Keratinocyte (primary cell): Measurements from ENCODE around the gene SORT1. TPM values are rescaled to one million over a fixed set of nuclear protein-coding genes. Genes with fewer than 3 reads are reported as not detected.
A peak's percentile ranks its signal among the peaks of the same experiment; 100 is the strongest.

Experiments
- DNase-seq: peaks from one replicate; pipeline ENCODE4 v3.0.0-alpha.2; 2011; ENCODE audit warnings: low read depth, missing footprints, low spot score
- FAIRE-seq: peaks from 2 replicates; lab custom pipeline; 2011; peaks lifted over from hg19 to GRCh38; lab: Jason Lieb, UNC
- H2AFZ ChIP-seq: 2 replicates; pipeline ENCODE4 v1.6.0; 2012; ENCODE audit warnings: low read length, control low read depth, inconsistent platforms; ENCODE audit not compliant: control insufficient read depth
- H3K27ac ChIP-seq: 2 replicates; pipeline ENCODE4 v1.5.1; 2011; ENCODE audit warnings: low read length; ENCODE audit not compliant: control insufficient read depth, insufficient read depth
- H3K27me3 ChIP-seq: 3 replicates; pipeline ENCODE4 v1.6.0; 2011; ENCODE audit warnings: low read length; ENCODE audit not compliant: control insufficient read depth, insufficient read depth; ENCODE audit errors: extremely low read depth
- H3K36me3 ChIP-seq, 2 experiments: 2 replicates in 1 of 2; 3 replicates in 1 of 2; pipeline ENCODE4 v1.5.1; 2011; ENCODE audit warnings: low read length in 2 of 2, mild to moderate bottlenecking in 1 of 2; ENCODE audit not compliant: control insufficient read depth in 2 of 2, insufficient read depth in 2 of 2; ENCODE audit errors: extremely low read depth in 1 of 2
- H3K4me1 ChIP-seq: 3 replicates; pipeline ENCODE4 v1.5.1; 2011; ENCODE audit warnings: low read length; ENCODE audit not compliant: control insufficient read depth, insufficient read depth; ENCODE audit errors: extremely low read depth
- H3K4me2 ChIP-seq: 3 replicates; pipeline ENCODE4 v1.6.0; 2011; ENCODE audit warnings: low read depth, low read length; ENCODE audit not compliant: control insufficient read depth, insufficient read depth; ENCODE audit errors: extremely low read depth
- H3K4me3 ChIP-seq, 3 experiments: fragments of 200-600 bp in 1 of 3; sonication (generic) in 1 of 3; 2 replicates in 2 of 3; 3 replicates in 1 of 3; pipeline ENCODE4 v1.5.1; 2011 to 2016; ENCODE audit warnings: low read length in 3 of 3, mild to moderate bottlenecking in 3 of 3, control low read depth in 2 of 3, inconsistent platforms in 1 of 3, low read depth in 1 of 3, mixed read lengths in 1 of 3, mixed run types in 1 of 3, moderate library complexity in 1 of 3; ENCODE audit not compliant: control insufficient read depth in 2 of 3, insufficient read depth in 2 of 3; ENCODE audit errors: extremely low read depth in 1 of 3
- H3K79me2 ChIP-seq: 2 replicates; pipeline ENCODE4 v1.6.0; 2012; ENCODE audit warnings: low read length; ENCODE audit not compliant: control insufficient read depth, insufficient read depth
- H3K9ac ChIP-seq: 3 replicates; pipeline ENCODE4 v1.6.0; 2011; ENCODE audit warnings: low read length; ENCODE audit not compliant: control insufficient read depth, insufficient read depth; ENCODE audit errors: extremely low read depth
- H3K9me1 ChIP-seq: 3 replicates; pipeline ENCODE4 v1.6.0; 2011; ENCODE audit warnings: low read length; ENCODE audit not compliant: control insufficient read depth, insufficient read depth; ENCODE audit errors: extremely low read depth
- H3K9me3 ChIP-seq: 2 replicates; pipeline ENCODE4 v1.5.1; 2012; ENCODE audit warnings: low read depth, low read length; ENCODE audit not compliant: control insufficient read depth
- H4K20me1 ChIP-seq: 3 replicates; pipeline ENCODE4 v1.6.0; 2011; ENCODE audit warnings: low read length; ENCODE audit not compliant: control insufficient read depth, insufficient read depth; ENCODE audit errors: extremely low read depth
- EZH2 ChIP-seq: IDR thresholded peaks from one replicate; pipeline ENCODE4 v1.6.1; 2012; ENCODE audit warnings: inconsistent platforms, mild to moderate bottlenecking, low read length, moderate library complexity
- dilution Hi-C: fragments of 300-500 bp; cut with MboI; formaldehyde crosslinking; loops from one replicate; pipeline ENCODE4 v1.7.0; 2020; ENCODE audit warnings: low sequenced_read_pairs; ENCODE audit not compliant: extremely low pct_ligation_motif_present
- polyA plus RNA-seq, 5 experiments: library from polyadenylated mRNA; depleted of rRNA in 3 of 5; stranded (reverse) in 3 of 5; stranded (forward) in 1 of 5; unstranded in 1 of 5; fragments of >200 nt; gene quantifications; 1 replicate in 1 of 5; 2 replicates in 3 of 5; 3 replicates in 1 of 5; pipeline versions ENCODE4 v1.2.1 to v1.2.3, GENCODE V29; 2011 to 2012; ENCODE audit warnings: missing spikeins in 2 of 5, low read depth in 1 of 5, low replicate concordance in 1 of 5
- TF ChIP-seq, protein P1 (sequence below), 3 experiments: IDR thresholded peaks in 1 of 3; conservative IDR thresholded peaks in 1 of 3; optimal IDR thresholded peaks in 1 of 3; 2 replicates in 2 of 3; 3 replicates in 1 of 3; pipeline versions ENCODE3 to v1.5.1; 2011; ENCODE audit warnings: low read length in 3 of 3, mild to moderate bottlenecking in 3 of 3, moderate library complexity in 2 of 3, control low read depth in 1 of 3, inconsistent platforms in 1 of 3; ENCODE audit not compliant: insufficient read depth in 2 of 3; ENCODE audit errors: extremely low read depth in 1 of 3

SORT1 gene
- polyA plus RNA-seq, 1 donor (not counting 4 experiments of a cell fraction or from before 2014, with no cell fraction given), result 1.6 TPM

DNA sequence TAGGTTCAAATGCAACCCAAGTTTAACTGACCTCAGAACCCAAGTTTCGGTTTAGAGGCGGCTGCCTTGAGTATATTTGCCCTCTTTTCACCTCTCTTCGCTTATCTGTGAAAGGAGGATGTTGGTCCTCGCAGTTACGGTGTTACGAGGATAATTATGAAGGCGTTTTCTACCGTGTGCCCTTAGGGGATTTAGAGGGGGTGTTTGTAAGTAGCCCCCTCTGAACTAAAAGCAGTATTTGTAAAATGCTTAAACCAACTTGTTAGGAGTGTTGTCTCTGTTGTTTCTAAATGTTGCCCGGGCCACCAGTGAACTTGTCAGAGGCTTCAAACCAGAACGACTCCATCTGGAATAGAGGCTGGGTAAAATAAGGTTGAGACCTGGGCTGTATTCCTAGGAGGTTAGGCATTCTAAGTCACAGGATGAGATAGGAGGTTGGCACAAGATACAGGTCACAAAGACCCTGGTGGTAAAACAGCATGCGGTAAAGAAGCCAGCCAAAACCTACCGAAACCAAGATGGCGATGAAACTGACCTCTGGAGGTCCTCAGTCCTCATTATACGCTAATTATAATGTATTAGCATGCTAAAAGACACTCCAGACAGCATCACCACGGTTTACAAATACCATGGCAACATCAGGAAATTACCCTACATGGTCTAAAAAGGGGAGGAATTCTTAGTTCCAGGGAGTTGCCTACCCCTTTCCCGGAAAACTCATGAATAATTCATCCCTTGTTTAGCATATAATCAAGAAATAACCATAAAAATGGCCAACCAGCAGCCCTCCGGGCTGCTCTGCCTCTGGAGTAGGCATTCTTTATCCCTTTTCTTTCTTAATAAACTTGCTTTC lies 113.7 kb downstream of the SORT1 start:
- Histone ChIP-seq H3K79me2 (peaks cover 19% of the 10 kb centered on the region), H3K4me3 (peak overlapping the region; percentile 64 to 94 (median 65)), H3K36me3 (peaks cover 0 to 9% of the 10 kb centered on the region in 2 experiments), H2AFZ (peak overlapping the region; percentile 56), H3K27me3 (no peaks in the 10 kb centered on the region), H3K4me2 (peak overlapping the region; percentile 77), H4K20me1 (no peaks in the 10 kb centered on the region), H3K4me1 (peaks cover 24% of the 10 kb centered on the region), H3K9ac (peak overlapping the region; percentile 49), H3K9me1 (no peaks in the 10 kb centered on the region), H3K27ac (peak overlapping the region; percentile 38), H3K9me3 (no peaks in the 10 kb centered on the region)
- DNase-seq (no peak), FAIRE-seq (no peak)
- TF ChIP-seq, protein P1, sequence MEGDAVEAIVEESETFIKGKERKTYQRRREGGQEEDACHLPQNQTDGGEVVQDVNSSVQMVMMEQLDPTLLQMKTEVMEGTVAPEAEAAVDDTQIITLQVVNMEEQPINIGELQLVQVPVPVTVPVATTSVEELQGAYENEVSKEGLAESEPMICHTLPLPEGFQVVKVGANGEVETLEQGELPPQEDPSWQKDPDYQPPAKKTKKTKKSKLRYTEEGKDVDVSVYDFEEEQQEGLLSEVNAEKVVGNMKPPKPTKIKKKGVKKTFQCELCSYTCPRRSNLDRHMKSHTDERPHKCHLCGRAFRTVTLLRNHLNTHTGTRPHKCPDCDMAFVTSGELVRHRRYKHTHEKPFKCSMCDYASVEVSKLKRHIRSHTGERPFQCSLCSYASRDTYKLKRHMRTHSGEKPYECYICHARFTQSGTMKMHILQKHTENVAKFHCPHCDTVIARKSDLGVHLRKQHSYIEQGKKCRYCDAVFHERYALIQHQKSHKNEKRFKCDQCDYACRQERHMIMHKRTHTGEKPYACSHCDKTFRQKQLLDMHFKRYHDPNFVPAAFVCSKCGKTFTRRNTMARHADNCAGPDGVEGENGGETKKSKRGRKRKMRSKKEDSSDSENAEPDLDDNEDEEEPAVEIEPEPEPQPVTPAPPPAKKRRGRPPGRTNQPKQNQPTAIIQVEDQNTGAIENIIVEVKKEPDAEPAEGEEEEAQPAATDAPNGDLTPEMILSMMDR (optimal IDR thresholded peaks at IDR 0.05 in 1 of 3, IDR thresholded peaks at IDR 0.05 in 1 of 3, conservative IDR thresholded peaks at IDR 0.05 in 1 of 3; ENCODE audit: extremely low read depth in 1 of 3, insufficient read depth in 2 of 3, low read length in 3 of 3), result no peak
- no peak for TF ChIP-seq EZH2
- dilution Hi-C loops, result no loop called here

DNA sequence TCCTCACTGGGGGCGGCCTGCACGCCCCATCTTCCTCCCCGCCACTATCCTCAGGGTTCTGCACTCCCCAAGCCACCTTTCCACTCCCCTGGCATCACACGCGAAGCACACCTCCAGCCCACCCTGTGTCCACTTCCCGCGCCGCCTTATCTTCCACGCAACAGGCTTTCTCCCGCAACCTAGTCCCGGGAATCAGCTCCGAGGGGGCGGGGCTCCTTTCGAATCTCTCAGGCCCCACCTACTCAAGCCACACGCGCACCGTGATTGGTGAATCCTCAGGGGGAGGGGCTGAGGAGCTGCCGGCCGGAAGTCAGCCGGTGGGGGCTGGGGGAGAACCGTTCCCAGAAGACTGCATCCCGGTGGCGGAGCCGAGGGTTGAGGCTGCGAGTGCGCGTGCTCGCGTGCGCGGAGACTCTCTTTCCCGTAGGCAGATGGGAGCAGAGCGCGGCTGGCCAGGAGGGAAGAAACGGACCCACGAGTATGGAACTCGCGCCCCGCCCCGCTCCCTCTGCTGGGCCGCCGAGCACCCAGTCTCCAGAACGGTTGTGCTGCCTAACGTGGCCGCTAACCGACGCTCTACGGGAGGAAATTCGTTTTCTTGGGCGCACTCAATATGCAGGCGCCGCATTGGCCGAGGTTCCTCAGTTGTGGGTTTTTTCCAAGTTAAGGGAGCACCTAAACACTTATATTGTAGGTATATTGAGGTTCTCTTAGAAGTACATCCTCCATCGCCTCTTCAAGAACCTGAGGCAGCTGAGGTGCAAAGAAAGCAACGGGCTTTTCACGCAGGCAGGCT lies 114.6 kb downstream of the SORT1 start, which contains the start of gene PSRC1:
TSS of gene PSRC1 (minus strand) at position 194 of the 796 bp plus-strand sequence.
- TF ChIP-seq, protein P1 (optimal IDR thresholded peaks at IDR 0.05 in 1 of 3, IDR thresholded peaks at IDR 0.05 in 1 of 3, conservative IDR thresholded peaks at IDR 0.05 in 1 of 3; ENCODE audit: extremely low read depth in 1 of 3, insufficient read depth in 2 of 3, low read length in 3 of 3), result peak; percentile 39 to 79 (median 42)
- no peak for TF ChIP-seq EZH2

More for the DNA sequence above, 114.6 kb downstream of the SORT1 start, which contains the start of gene PSRC1:
- FAIRE-seq, result peak; percentile 13
- Histone ChIP-seq H3K9me3 (no peaks in the 10 kb centered on the region), H2AFZ (peak within 1 kb of the TSS; percentile 99), H4K20me1 (no peaks in the 10 kb centered on the region), H3K79me2 (peaks cover 19% of the 10 kb centered on the region), H3K9me1 (no peaks in the 10 kb centered on the region), H3K4me1 (peaks cover 24% of the 10 kb centered on the region), H3K27ac (peak within 1 kb of the TSS; percentile 38), H3K4me3 (peak within 1 kb of the TSS; percentile 64 to 94 (median 65)), H3K36me3 (peaks cover 0 to 14% of the 10 kb centered on the region in 2 experiments), H3K9ac (peak within 1 kb of the TSS; percentile 49), H3K27me3 (no peaks in the 10 kb centered on the region), H3K4me2 (peak within 1 kb of the TSS; percentile 77)
- DNase-seq, result peak; percentile 72
- dilution Hi-C loops, result no loop called here
